Endothelial cell of umbilical vein (primary cell): Measurements from ENCODE around the gene ZRANB2. TPM values are rescaled to one million over a fixed set of nuclear protein-coding genes. Genes with fewer than 3 reads are reported as not detected.

Experiments
- BruUV-seq: library from RNA; stranded (reverse); fragments of 400-500 nt; replicated peaks from 2 replicates; lab custom pipeline; 2021; lab: Mats Ljungman, UMichigan
- CTCF ChIA-PET: fragments of 300-600, 350-600 bp; sonication (Branson Sonifier 250); formaldehyde crosslinking; loops from one replicate; lab custom pipeline; 2021; ENCODE audit warnings: antibody characterized with exemption, inconsistent platforms; lab: Charles Lee
- POLR2A ChIA-PET: fragments of 300-600, 350-600 bp; sonication (Branson Sonifier 250); formaldehyde crosslinking; loops from one replicate; lab custom pipeline; 2021; ENCODE audit warnings: antibody characterized with exemption, inconsistent platforms; lab: Charles Lee
- DNase-seq: peaks from one replicate; pipeline ENCODE4 v3.0.0-alpha.2; 2011; ENCODE audit warnings: low read depth, low spot score
- FAIRE-seq: peaks from 2 replicates; lab custom pipeline; 2011; peaks lifted over from hg19 to GRCh38; lab: Jason Lieb, UNC
- H2AFZ ChIP-seq: 2 replicates; pipeline ENCODE4 v1.6.0; 2012; ENCODE audit warnings: low read depth, low read length, control low read depth, inconsistent platforms
- H3K27ac ChIP-seq: 2 replicates; pipeline ENCODE4 v1.5.1; 2011; ENCODE audit warnings: low read depth, mild to moderate bottlenecking, control low read depth, low read length, moderate library complexity; ENCODE audit not compliant: insufficient read depth
- H3K27me3 ChIP-seq, 2 experiments: 2 replicates each; pipeline versions ENCODE4 v1.6.0 to v1.6.1; 2011; ENCODE audit warnings: low read length in 2 of 2, mixed read lengths in 1 of 2; ENCODE audit not compliant: control insufficient read depth in 2 of 2, insufficient read depth in 2 of 2
- H3K36me3 ChIP-seq, 2 experiments: 2 replicates in 1 of 2; 3 replicates in 1 of 2; pipeline ENCODE4 v1.5.1; 2011; ENCODE audit warnings: low read length in 2 of 2, mild to moderate bottlenecking in 1 of 2, moderate library complexity in 1 of 2; ENCODE audit not compliant: control insufficient read depth in 2 of 2, insufficient read depth in 2 of 2; ENCODE audit errors: extremely low read depth in 1 of 2
- H3K4me1 ChIP-seq: 3 replicates; pipeline ENCODE4 v1.5.1; 2011; ENCODE audit warnings: mild to moderate bottlenecking, low read length; ENCODE audit not compliant: control insufficient read depth, insufficient read depth; ENCODE audit errors: extremely low read depth
- H3K4me2 ChIP-seq: 2 replicates; pipeline ENCODE4 v1.6.1; 2011; ENCODE audit warnings: low read length, control low read depth, mixed read lengths; ENCODE audit not compliant: insufficient read depth
- H3K4me3 ChIP-seq, 3 experiments: fragments of 200-600 bp in 1 of 3; sonication (generic), shearing (Covaris generic) in 1 of 3; replicated peaks in 1 of 3; 2 replicates each; pipeline ENCODE4 v1.5.1; 2011 to 2016; ENCODE audit warnings: control low read depth in 3 of 3, low read length in 3 of 3, mild to moderate bottlenecking in 2 of 3, inconsistent platforms in 1 of 3, low read depth in 1 of 3, moderate library complexity in 1 of 3; ENCODE audit not compliant: insufficient read depth in 1 of 3
- H3K79me2 ChIP-seq: 2 replicates; pipeline ENCODE4 v1.6.0; 2012; ENCODE audit warnings: low read length, inconsistent platforms; ENCODE audit not compliant: control insufficient read depth, insufficient read depth
- H3K9ac ChIP-seq: replicated peaks from 2 replicates; pipeline ENCODE3; 2011; ENCODE audit warnings: low read length, control low read depth; ENCODE audit not compliant: insufficient read depth; ENCODE audit errors: extremely low read depth
- H3K9me1 ChIP-seq: replicated peaks from 3 replicates; pipeline ENCODE4 v1.6.0; 2011; ENCODE audit warnings: mild to moderate bottlenecking, low read length; ENCODE audit not compliant: control insufficient read depth, insufficient read depth; ENCODE audit errors: extremely low read depth
- H3K9me3 ChIP-seq: replicated peaks from 2 replicates; pipeline ENCODE4 v1.5.1; 2012; ENCODE audit warnings: low read length, inconsistent platforms; ENCODE audit not compliant: control insufficient read depth, insufficient read depth
- H4K20me1 ChIP-seq: replicated peaks from 2 replicates; pipeline ENCODE3; 2011; ENCODE audit warnings: mild to moderate bottlenecking, low read length; ENCODE audit not compliant: control insufficient read depth, insufficient read depth; ENCODE audit errors: extremely low read depth
- CTCF ChIP-seq, 2 donors: IDR thresholded peaks; 1 replicate in 1 of 2; 2 replicates in 1 of 2; pipeline ENCODE4 v1.5.1; 2011; ENCODE audit warnings: low read length in 2 of 2, mild to moderate bottlenecking in 2 of 2, moderate library complexity in 2 of 2, control low read depth in 1 of 2, inconsistent platforms in 1 of 2, low read depth in 1 of 2; ENCODE audit not compliant: insufficient read depth in 1 of 2; ENCODE audit errors: extremely low read depth in 1 of 2
- EZH2 ChIP-seq: IDR thresholded peaks from 2 replicates; pipeline ENCODE4 v1.6.1; 2012; ENCODE audit warnings: borderline replicate concordance, low read depth, mild to moderate bottlenecking, moderate library complexity, low read length, inconsistent platforms; ENCODE audit not compliant: severe bottlenecking
- FOS ChIP-seq: IDR thresholded peaks from 2 replicates; pipeline ENCODE4 v1.6.1; 2011; ENCODE audit warnings: mild to moderate bottlenecking, low read length, moderate library complexity, borderline replicate concordance; ENCODE audit not compliant: insufficient read depth
- GATA2 ChIP-seq: IDR thresholded peaks from 2 replicates; pipeline ENCODE4 v1.7.0; 2011; ENCODE audit warnings: low read depth, mild to moderate bottlenecking, moderate library complexity, mixed read lengths, low read length; ENCODE audit not compliant: insufficient read length, insufficient read depth
- JUN ChIP-seq: IDR thresholded peaks from 2 replicates; pipeline ENCODE4 v1.6.1; 2011; ENCODE audit warnings: borderline replicate concordance, low read depth; ENCODE audit not compliant: insufficient read length, insufficient read depth
- MAX ChIP-seq: IDR thresholded peaks from 2 replicates; pipeline ENCODE4 v1.6.1; 2011; ENCODE audit not compliant: insufficient read depth, insufficient read length
- MYC ChIP-seq: IDR thresholded peaks from one replicate; pipeline ENCODE4 v1.6.1; 2011; ENCODE audit warnings: mild to moderate bottlenecking, low read depth, low read length
- POLR2A ChIP-seq: IDR thresholded peaks from 2 replicates; pipeline ENCODE4 v1.6.1; 2012; ENCODE audit warnings: low read depth, mild to moderate bottlenecking, control low read depth, low read length
- POLR2AphosphoS5 ChIP-seq: IDR thresholded peaks from 2 replicates; pipeline ENCODE4 v1.6.1; 2012; ENCODE audit warnings: low read depth, mild to moderate bottlenecking, control low read depth, low read length, moderate library complexity; ENCODE audit not compliant: insufficient read depth
- dilution Hi-C: fragments of 300-500 bp; cut with MboI; formaldehyde crosslinking; loops from one replicate; pipeline ENCODE4 v1.15.0; 2019; ENCODE audit warnings: low sequenced_read_pairs; ENCODE audit not compliant: extremely low pct_ligation_motif_present
- intact Hi-C: fragments of 100-400 bp; cut with micrococcal nuclease; formaldehyde crosslinking; loops from one replicate; pipeline ENCODE4 v1.10.0; 2022
- polyA plus RNA-seq, 4 experiments: library from polyadenylated mRNA; depleted of rRNA in 3 of 4; stranded (reverse) in 3 of 4; unstranded in 1 of 4; fragments of >200 nt; gene quantifications; 2 replicates each; pipeline versions ENCODE4 v1.2.1 to v1.2.3, GENCODE V29; 2011 to 2012; ENCODE audit warnings: missing spikeins in 1 of 4
- total RNA-seq: library from RNA; stranded (reverse); gene quantifications from 2 replicates; pipeline ENCODE4 v1.2.3, GENCODE V29; 2021

Gene ZRANB2
- total and polyA plus RNA-seq, 2 donors (not counting 3 experiments of a cell fraction or from before 2014, with no cell fraction given), result 23.6 to 84.1 TPM

GRCh38 chr1:71018791-71019190 is 62.0 kb downstream of the ZRANB2 start:
- CTCF ChIA-PET, result no interaction called here
- Histone ChIP-seq H4K20me1 (no peaks in the 10 kb centered on the region), H3K4me1 (no peaks in the 10 kb centered on the region), H3K27ac (no peak overlapping the region), H3K9me3 (no peaks in the 10 kb centered on the region), H3K27me3 (no peaks in the 10 kb centered on the region), H3K9me1 (no peaks in the 10 kb centered on the region), H3K4me2 (no peak overlapping the region), H2AFZ (no peak overlapping the region), H3K9ac (no peak overlapping the region), H3K36me3 (no peaks in the 10 kb centered on the region), H3K79me2 (no peaks in the 10 kb centered on the region), H3K4me3 (no peak overlapping the region)
- intact Hi-C loops, result no loop called here
- DNase-seq (no peak), FAIRE-seq (no peak)
- BruUV-seq, result no TSS peak
- dilution Hi-C loops, result no loop called here
- POLR2A ChIA-PET, result no interaction called here
- TF ChIP-seq CTCF (IDR thresholded peaks at IDR 0.05; ENCODE audit: extremely low read depth in 1 of 2, insufficient read depth in 1 of 2, low read depth in 1 of 2, low read length in 2 of 2) (no peak), FOS (no peak), GATA2 (no peak), POLR2A (no peak), EZH2 (no peak), MYC (no peak), POLR2AphosphoS5 (no peak), JUN (no peak), MAX (no peak)
